GM12872 (cell line): Measurements from ENCODE around the gene DAAM1.

Experiments used
- CTCF ChIP-seq: IDR thresholded peaks from 3 replicates; pipeline ENCODE4 v1.5.1; 2011; ENCODE audit warnings: low read depth, mild to moderate bottlenecking, low read length, moderate library complexity; ENCODE audit not compliant: insufficient read depth

Gene DAAM1

GRCh38 chr14:59247801-59248584 is 59.5 kb downstream of the DAAM1 start:
- TF ChIP-seq CTCF, result no peak

GRCh38 chr14:59249029-59249428 is 60.6 kb downstream of the DAAM1 start:
- TF ChIP-seq CTCF, result no peak

- no peak for TF ChIP-seq CTCF
Observed at GRCh38 chr14:59251811-59252771, 63.6 kb downstream of the DAAM1 start.

- TF ChIP-seq CTCF, result no peak
Observed at GRCh38 chr14:59252772-59253500, 64.5 kb downstream of the DAAM1 start.

GRCh38 chr14:59253527-59253926 is 65.1 kb downstream of the DAAM1 start:
- no peak for TF ChIP-seq CTCF

- TF ChIP-seq CTCF, result no peak
Observed at GRCh38 chr14:59254146-59254910, 65.9 kb downstream of the DAAM1 start.
